GM19328 (cell line): ENCODE results near the gene E4F1.
"Not testable (repeated sequence)": the region's sequence is repeated elsewhere in the genome, so short reads cannot be mapped to it uniquely, and the experiment has no call there.

ENCODE experiments used
- ATAC-seq: cut with Tn5 transposase; IDR thresholded peaks from one replicate; pipeline ENCODE4 v1.9.1; 2021; ENCODE audit warnings: mild to moderate bottlenecking, moderate library complexity; ENCODE audit not compliant: unreplicated experiment

Gene E4F1

DNA sequence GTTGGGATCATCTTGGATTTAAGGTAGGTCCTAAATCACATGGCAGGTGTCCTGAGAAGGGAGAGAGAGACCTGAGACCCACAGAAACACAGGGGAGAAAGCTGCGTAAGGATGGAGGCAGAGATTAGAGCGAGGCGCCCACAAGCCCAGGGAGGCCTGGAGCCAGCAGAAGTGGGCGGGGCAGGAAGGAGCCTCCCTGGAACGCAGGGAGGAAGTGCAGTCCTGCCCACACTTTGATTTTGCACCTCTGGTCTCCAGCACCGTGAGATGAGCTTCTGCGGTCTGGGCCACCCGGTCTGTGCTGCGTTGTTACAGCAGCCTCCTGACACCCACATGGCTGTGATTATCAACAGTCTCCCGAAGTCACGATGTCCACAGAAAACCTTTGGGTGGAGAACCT is 19.2 kb downstream of the E4F1 start:
- no peak for ATAC-seq

DNA sequence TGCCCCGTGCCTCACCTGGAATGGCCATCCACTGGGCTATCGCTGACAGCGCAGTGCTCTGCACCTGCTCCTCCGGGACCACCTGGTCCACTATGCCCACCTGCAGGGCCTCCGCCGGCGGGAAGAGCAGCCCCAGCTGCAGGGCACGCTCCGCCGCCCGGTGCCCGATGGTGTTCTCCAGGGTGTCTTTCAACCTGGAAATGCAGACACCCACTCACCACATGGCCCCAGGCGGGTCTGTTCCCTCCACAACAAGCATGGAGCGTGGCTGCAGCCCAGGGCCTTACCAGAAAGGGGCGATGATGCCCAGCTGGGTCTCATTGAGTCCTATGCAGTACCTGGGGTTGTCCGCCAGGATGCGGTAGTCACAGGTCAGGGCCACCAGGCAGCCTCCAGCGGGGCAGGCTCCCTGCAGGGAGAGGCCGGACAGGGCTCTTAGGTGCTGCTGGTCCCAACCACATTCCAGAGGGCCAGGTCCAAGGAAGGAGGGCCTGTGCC is 19.7 kb downstream of the E4F1 start:
- ATAC-seq, result no peak

DNA sequence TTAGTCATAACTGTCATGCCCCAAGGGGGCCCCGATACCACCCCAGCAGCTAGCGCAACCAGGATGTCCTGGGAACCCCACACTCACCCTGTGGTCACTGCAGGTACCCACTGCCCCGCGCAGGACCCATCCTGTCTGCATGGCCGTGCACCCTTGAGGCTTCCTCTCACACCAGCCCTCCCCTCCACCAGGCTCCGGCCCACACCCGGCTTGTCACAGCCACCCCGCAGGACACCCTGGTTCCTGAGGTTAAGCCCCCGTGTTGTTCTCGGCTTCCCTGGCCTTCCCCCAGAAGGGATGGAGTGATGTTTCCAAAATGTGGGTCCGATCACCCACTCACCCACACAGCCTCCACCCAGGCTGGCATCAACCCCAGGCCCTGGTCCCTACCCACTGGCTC is 20.4 kb downstream of the E4F1 start:
- ATAC-seq, result no peak

DNA sequence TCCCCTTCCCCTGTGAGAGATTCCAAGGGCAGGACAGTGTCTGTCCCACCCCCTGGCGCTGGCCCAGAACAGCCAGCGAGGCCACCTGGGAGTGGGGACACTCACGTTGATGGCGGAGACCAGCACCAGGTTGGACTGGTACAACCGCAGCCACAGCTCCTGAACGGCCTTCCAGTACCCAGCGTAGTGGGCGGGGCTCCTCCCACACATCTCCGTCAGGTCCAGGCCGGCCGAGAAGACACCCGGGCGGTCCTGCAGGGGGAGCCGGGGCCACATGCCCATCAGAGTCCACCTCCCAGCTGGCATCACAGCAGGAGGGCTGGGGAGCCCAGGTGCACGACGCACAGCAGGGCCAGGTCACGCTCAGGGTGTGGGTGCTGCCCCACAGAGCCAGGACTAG is 20.9 kb downstream of the E4F1 start:
- no peak for ATAC-seq

DNA sequence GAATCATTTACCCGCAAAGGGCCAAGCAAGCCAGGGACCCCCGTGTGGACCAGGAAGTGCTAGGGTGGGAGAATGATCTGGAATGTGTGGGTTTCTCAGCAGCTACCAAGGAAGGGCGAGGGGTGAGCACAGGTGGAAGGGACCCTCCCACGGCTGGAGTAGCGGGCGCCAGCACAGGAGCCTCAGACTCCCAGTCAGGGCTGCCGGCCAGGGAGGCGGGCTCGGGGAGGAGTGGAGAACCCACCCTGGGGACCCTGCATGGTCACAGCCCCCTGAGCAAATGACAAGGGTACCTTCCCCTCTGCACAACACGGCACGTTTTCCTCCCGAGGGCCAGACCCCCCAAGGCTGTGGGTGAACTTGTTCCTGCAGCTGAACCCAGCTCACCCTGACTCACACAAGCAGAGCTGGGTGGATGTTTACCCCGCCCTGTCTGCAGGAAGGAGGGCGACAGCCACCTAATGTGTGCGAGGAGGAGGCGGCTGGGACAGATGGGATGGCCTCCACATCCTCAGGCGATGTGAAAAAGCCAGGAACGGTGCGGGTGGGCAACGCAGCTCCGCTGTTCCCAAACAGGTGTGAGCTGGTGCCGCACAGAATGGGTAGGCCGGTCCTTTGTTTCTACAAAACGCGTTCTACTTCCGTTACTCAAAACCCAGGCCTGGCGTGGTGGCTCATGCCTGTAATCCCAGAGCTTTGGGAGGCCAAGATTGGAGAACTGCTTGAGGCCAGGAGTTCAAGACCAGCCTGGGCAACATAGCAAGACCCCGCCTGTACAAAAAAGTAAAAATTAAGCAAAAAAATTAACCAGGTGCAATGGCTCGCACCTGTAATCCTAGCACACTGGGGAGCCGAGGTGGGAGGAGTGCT is 21.8 kb downstream of the E4F1 start:
- ATAC-seq, result no peak

DNA sequence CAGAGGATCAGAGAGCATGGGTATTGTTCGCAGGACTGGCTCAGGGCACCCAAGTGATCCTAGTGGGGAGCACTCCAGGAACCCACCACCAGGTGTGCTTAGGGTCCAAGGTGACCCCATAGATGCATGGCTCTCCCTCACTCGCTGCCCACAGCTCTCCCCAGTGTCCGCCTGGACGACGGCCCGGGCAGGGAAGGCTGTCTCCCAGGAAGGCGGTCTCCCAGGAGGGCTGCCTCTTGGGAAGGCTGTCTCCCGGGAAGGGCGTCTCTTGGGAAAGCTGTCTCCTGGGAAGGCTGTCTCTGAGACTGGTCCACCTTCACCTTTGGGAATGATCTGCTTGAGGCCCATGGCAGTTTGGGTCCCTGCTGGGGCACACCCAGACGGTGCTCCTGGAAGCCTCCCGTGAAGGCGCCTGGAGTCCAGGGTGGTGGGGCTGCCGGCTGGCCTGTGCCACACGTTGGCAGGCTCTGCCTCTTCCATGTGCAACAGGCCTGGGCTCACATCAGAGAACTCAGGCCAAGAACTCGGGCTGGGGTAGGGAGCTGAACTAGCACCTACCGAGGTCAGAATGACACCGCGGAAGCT is 23.0 kb downstream of the E4F1 start:
- no peak for ATAC-seq

DNA sequence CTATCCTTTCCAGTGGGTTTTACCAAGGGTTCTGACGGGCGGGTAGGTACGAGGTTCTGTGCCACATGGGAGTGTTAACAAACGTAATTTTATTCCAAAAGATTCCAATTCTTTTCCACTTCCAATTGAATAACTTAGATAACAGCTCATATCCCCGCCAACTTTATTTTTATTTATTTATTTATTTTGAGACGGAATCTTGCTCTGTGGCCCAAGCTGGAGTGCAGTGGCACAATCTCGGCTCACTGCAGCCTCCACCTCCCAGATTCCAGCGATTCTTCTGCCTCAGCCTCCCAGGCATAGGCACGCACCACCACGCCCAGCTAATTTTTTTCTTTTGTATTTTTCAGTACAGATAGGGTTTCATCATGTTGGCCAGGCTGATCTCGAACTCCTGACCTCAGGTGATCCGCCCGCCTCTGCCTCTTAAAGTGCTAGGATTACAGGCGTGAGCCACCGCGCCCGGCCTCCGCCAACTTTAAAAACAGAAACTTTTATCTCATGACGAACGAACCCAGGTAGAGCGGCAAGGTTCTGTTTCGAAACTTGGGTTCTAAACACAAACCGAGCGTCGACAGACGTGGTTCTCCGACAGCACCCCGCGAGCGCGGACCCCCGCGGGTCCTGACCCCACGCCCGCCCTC is 27.4 kb downstream of the E4F1 start:
- no peak for ATAC-seq

DNA sequence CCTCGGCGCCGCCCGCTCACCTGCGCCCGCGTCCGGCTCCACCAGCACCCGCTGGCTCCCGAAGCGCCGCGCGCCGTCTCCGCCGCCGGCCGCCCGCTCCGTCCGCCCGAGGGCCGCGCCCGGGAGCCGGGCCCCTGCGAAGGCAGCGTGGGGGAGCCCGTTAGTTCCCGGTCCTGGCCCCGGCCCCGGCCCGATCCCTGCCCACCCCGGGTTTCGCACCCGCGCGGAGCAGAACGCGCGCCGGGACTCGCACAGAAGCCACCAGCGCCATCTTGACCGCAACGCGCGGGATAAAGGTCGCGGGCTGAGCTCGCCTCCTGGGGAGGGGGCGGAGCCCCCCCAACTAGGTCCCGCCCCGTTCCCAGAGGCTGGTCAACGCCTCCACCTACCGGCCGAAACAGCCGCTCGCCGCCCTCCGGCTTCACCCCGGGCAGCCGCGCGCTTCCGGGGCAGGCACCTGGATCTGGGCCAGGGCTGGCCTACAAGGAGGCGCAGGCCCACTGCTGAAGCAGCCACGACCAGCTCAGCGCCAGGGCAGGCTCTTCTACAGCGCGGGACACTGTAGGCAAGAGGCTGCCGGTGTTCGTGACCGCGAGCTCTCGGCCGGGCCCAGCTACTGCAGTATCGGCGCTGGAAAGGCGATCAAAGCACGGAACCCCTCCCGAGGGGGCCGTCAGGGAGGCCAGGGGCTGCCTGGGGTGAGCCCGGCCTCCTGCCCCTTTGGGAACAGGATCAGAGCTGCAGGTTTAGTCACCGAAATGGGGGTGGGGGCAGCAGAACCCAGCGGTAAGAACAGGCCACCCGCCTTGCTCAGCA is 28.1 kb downstream of the E4F1 start, which contains the start of gene ECI1:
Gene ECI1 (minus strand): TSS at position 292 of the 816 bp plus-strand sequence. CDS start 21 bp downstream, at position 271.
- peak; percentile 93 for ATAC-seq

DNA sequence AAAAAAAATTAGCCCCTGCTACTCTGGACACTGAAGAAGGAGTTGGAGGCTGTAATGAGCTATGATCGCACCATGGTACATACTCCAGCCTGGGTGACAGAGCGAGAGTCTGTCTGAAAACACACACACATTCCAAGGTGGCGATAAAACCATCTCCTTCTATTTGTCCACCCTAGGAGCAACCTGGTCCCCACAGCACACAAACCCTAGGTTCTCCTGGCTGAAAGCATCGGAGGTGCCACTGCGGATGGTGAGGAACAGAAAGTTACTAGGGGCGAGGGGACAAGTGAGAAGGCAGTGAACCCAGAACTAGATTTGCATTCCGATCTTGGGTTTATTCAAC is 29.4 kb downstream of the E4F1 start:
- no peak for ATAC-seq

DNA sequence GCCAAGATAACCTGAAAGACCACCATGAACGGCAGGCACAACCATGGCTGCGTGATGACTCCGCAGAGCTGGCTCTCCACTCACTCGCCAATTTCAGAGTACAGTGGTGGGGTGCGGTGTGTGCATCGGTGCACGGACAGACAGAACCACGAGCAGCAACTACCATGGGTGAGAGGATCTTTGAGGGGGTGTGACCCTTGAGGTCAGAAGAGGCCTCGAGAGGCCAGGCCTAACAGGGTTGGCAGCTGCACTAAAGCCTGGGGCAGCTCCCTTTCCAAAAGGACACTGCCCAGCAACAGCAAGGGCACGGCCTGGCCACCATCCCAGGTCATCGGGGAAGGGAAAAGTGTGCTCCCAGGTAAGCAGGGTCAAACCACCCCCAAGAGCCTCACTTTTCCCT is 29.9 kb downstream of the E4F1 start:
- no peak for ATAC-seq

DNA sequence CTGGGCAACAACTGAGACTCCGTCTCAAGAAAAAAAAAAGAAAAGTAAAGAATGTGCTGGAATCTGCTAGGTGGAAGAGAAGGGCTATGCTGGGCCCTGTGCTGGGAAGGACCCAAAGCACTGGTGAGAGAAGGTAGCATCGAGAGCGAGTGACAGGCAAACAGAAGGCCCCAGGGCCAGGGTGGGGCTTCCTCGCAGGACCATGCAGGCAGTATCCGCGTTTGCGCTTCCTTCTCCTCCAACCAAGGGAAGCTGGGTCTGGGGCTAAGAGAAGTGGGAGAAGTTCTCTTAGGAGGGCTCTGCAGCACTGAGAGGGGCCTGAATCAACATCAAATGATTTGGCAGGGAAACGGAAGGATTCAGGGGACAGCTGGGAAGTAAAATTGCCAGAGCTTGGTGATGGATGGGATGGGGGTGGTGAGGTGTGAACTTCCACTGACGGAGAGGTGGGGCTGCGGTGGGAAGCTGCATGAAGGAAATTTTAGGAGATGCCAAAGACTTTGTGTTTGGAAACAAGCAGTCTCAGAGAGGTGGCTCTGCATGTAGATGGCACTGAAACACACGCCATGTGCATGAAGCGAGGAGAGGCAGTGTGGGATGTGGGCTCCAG is 33.2 kb downstream of the E4F1 start:
- no peak for ATAC-seq

DNA sequence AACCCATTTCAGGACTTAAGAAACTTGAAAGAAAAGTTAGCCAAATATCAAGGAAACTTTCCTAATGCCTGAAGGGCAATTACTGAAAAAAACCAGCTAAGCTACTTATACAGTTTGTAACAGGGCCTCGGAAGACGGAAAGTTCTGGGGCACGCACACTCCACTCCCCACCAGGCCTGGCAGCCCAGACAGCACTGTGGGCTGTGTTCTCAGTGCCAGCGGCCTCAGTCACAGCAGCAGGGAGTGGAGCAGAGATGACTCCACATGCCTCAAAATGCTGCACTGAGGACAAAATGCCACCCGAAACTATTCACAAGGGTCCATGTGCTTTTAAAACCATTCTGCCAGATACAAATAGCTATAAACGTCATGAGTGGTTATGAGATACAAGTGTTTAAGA is 34.3 kb downstream of the E4F1 start:
- ATAC-seq, result no peak

DNA sequence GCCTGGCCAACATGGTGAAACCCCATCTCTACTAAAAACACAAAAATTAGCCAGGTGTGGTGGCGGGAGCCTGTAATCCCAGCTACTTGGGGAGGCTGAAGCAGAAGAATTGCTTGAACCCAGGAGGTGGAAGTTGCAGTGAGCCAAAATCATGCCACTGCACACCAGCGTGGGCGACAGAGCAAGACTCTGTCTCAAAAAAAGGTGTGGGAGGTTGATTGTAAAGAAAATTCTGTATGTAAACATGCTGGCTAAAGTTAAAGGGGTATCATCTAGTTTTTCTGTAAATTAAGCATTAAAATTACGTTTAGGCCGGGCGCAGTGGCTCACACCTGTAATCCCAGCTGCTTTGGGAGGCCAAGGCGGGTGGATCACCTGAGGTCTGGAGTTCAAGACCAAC is 35.1 kb downstream of the E4F1 start:
- ATAC-seq, result not testable (repeated sequence)

DNA sequence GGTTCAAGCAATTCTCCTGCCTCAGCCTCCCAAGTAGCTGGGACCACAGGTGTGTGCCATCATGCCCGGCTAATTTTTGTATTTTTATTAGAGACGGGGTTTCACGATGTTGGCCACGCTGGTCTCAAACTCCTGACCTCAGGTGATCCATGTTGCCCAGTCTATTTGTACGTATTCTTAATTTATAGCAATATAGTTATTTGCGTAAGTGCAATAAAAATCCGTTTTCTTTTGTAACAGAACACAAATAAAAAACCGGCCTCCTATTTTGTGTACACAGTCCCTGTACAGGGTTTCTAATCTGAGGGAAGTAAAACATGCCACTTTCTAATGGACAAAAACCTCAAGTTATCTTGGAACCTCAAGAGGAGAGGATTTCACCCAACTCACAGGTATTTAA is 36.9 kb downstream of the E4F1 start:
- ATAC-seq, result no peak

DNA sequence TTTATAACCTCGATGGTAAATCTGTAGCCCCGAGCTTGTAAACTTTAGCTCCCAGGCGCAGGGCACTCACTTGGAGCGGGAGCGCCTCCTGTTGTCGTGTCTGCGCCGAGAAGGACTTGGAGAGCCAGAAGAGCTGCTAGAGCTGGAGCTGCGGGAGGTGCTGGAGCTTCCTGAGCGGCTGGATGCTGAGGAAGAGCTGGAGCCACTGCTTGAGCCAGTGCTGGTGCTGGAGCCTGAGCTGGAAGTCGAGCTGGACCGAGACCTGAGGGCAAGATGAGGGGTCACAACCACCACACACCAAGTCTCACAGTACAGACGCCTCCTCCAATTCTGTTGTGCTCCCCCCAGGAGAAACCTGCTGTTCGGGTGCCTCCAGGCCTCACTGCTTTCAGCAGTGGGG is 39.6 kb downstream of the E4F1 start:
- ATAC-seq, result not testable (repeated sequence)

DNA sequence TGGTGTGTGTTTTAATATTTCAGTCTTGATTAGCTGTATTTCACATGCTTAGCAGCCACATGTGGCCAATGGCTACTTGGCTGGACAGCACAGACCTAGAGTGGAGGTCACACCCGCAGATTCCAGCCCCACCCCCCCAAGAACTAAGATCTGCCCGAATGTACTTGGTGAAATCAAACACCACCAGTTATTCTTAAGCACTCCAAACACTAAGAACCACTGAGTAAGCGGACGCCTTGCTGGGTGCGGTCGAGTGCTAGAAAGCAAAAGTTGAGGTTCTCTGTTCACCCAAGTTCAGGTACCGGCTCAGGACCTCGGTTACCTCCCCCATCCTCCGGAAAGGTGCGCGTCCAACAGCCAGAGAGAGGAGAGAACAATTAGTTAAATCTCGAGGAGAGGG is 43.5 kb downstream of the E4F1 start:
- ATAC-seq, result not testable (repeated sequence)

DNA sequence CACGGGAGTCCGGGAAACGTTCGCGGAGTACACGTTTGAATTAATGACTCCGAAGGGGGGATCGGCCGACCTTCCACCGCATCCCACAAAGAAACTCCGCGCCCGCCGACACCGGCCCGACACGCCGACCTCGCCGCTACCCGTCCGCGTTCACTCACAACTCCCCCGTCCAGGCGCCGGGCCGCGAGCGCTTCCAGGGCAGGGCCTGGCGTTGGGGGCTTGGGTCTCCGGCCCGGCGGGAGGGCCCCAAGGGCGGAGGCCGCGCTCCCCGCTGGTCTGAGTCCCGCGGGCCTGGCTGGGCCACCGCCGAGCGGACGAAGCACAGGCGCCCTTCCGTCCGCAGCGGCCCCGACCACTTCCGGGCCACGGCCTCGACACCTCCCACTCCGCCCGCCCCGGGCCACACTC is 44.1 kb downstream of the E4F1 start:
- peak; percentile 55 for ATAC-seq

DNA sequence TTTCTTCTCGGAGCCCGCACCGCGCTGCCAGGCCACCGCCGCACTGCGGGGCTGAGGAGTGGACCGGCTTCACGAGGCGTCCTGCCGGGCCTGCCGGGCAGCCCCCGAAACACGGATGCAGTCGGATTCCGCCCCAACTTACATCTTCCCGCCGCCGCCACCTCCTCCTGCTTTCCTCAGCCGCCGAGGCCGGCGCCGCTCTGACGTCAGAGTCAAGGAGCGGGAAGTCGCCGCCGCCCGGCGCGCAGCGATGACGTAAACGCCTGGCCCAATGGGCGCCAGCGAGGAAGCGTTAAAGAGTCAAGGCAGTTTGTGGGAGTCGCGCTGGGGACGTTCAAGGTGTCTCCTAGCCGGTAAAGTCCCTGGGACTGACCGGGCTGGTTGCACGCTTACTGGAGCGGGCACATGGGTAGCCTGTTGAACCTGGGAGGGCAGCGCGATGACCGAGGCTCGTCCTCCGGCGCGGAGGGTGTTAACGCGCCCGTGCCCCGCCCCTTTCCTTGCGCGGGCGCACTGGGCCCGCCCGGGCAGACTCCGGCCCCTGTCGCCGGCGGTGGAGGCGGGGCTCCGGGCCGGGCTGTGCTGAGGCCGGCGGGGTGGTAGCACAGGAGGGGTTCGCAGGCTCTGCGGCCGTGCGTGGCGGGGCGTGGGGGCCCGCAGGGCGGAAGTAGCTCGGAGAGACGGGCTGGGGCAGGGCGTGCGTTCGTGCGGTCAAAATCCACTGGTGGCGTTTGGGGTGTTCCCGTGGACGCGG is 44.7 kb downstream of the E4F1 start, which contains the start of gene RNPS1:
Gene RNPS1 (minus strand): TSS at position 214 of the 754 bp plus-strand sequence. CDS start 3,483 bp downstream, outside the sequence.
- ATAC-seq, result peak; percentile 76

DNA sequence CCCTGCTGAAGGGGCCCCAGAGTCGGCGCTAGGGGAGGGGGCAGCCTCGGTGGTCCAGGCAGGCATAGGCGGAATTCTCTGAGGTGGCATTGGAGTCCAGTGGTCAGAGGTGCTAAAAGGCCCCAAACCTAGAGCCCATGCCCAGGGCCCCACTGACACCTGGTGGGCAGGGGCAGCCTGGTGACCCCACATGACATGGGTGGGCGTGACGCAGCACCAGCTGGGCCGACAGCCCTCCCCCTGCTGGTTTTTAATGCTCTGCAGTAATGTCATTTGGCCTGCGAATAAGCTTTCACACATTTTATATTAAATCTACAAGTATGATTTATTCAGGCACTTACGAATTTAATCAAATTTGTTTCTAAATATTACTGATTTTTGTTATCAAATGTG is 46.7 kb downstream of the E4F1 start:
- ATAC-seq, result no peak
